ENCODE results near the gene C9orf153. TPM values are rescaled to one million over a fixed set of nuclear protein-coding genes. Genes with fewer than 3 reads are reported as not detected.
A peak's percentile ranks its signal among the peaks of the same experiment; 100 is the strongest.

C9orf153 gene
- polyA plus RNA-seq, 2 of the 4 experiments (the other 2 are of a cell fraction): 0.06 to 0.08 TPM

DNA sequence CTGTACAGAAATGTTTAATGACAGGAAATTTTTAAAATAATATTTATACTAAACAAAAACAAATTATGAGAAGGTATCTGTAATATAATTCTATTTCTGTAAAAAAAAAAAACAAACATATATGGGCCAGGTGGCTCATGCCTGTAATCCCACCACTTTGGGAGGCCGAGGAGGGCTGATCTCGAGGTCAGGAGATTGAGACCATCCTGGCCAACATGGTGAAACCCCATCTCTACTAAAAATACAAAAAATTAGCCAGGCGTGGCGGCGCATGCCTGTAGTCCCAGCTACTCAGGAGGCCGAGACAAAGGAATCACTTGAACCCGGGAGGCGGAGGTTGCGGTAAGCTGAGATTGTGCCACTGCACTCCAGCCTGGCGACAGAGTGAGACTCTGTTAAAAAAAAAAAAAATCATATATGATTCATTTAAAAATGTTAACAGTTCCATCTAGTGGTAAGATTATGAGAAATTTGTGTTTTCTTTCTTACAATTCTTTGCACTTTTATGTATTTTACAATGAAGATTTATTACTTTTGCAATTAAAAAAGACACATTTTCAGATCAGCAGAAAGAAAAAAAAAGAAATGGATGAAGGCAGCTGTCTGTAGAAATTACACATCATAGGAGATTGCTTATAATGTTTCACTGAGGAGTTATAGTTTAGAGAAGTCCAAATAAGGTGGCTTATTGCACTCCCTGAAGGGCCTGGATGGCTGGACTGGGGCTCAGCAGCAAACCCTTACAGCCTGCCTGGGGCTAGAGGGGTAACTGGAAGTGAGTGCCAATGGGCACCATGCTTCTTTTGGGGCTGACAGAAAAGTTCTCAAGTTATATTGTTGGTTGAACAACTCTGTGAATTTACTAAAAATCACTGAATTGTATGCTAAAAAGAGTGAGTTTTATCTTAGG is 20.3 kb downstream of the C9orf153 start:
- Histone ChIP-seq H3K4me3 (no peak overlapping the region), H3K9me3 (no peaks in the 10 kb centered on the region), H3K4me2 (peak overlapping the region; percentile 29; the same call in 1 of the 3 replicates), H3K4me1 (no peaks in the 10 kb centered on the region), H3K27ac (no peak overlapping the region)
- peak in 1 of 2 experiments; percentile 14 for DNase-seq (ENCODE audit: low read depth in 1 of 2, low spot score in 1 of 2)
- peak; percentile 72 for TF ChIP-seq SMC3 (IDR thresholded peaks at IDR 0.05)
- TF ChIP-seq SREBF2 (IDR thresholded peaks at IDR 0.05): no peak
- TF ChIP-seq, protein P1, sequence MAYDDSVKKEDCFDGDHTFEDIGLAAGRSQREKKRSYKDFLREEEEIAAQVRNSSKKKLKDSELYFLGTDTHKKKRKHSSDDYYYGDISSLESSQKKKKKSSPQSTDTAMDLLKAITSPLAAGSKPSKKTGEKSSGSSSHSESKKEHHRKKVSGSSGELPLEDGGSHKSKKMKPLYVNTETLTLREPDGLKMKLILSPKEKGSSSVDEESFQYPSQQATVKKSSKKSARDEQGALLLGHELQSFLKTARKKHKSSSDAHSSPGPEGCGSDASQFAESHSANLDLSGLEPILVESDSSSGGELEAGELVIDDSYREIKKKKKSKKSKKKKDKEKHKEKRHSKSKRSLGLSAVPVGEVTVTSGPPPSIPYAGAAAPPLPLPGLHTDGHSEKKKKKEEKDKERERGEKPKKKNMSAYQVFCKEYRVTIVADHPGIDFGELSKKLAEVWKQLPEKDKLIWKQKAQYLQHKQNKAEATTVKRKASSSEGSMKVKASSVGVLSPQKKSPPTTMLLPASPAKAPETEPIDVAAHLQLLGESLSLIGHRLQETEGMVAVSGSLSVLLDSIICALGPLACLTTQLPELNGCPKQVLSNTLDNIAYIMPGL (CRISPR knock-in tag; IDR thresholded peaks at IDR 0.05; ENCODE audit: borderline replicate concordance): no peak
- TF ChIP-seq NR3C1 (IDR thresholded peaks at IDR 0.05): no peak
- TF ChIP-seq RAD21 (conservative IDR thresholded peaks at IDR 0.05 in 1 of 2, IDR thresholded peaks at IDR 0.05 in 1 of 2): peak; percentile 50 to 71
- TF ChIP-seq HDAC2 (IDR thresholded peaks at IDR 0.05): no peak
- TF ChIP-seq, protein P2, sequence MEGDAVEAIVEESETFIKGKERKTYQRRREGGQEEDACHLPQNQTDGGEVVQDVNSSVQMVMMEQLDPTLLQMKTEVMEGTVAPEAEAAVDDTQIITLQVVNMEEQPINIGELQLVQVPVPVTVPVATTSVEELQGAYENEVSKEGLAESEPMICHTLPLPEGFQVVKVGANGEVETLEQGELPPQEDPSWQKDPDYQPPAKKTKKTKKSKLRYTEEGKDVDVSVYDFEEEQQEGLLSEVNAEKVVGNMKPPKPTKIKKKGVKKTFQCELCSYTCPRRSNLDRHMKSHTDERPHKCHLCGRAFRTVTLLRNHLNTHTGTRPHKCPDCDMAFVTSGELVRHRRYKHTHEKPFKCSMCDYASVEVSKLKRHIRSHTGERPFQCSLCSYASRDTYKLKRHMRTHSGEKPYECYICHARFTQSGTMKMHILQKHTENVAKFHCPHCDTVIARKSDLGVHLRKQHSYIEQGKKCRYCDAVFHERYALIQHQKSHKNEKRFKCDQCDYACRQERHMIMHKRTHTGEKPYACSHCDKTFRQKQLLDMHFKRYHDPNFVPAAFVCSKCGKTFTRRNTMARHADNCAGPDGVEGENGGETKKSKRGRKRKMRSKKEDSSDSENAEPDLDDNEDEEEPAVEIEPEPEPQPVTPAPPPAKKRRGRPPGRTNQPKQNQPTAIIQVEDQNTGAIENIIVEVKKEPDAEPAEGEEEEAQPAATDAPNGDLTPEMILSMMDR (IDR thresholded peaks at IDR 0.05): peak; percentile 51
- no peak for TF ChIP-seq ZFP36 (IDR thresholded peaks at IDR 0.05; ENCODE audit: borderline replicate concordance, partially characterized antibody)
- WGBS (ENCODE audit: missing lambda C conversion rate): 47% methylated on average over 10 of the region's 10 CpGs
- FAIRE-seq: no peak
- CTCF ChIA-PET: interaction anchor here (0.6 to 4.0 kb wide), 37 partner anchors 8 to 1558 kb away, joined by 3 to 26 read pairs (median 4); no protein-coding TSS in a partner anchor
- peak; percentile 54 to 79; a peak in 3 of 6 replicates for ATAC-seq
- POLR2A ChIA-PET: no interaction called here

DNA sequence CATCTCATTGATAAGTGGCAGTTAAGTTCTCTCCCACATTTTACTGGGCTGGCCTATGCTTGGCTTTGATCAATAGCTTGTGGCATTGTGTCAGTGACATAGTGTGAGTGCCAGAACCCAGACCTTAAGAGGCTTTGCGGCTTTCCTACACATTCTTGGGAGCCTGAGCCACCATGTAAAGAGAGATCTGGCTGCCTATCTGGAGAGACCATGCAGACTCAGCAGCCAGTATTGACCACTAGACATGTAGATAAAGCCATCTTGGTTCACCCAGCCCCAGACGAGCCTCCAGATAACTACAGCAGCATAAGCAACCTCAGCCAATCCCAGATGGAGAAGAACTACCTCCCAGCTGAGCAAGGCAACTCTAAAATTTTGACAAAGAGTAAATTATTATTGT is 28.6 kb downstream of the C9orf153 start:
- POLR2A ChIA-PET: no interaction called here
- FAIRE-seq (no peak), DNase-seq (ENCODE audit: low read depth in 1 of 2, low spot score in 1 of 2) (no peak), ATAC-seq (no peak)
- Histone ChIP-seq H3K4me2 (no peak overlapping the region), H3K4me1 (no peaks in the 10 kb centered on the region), H3K27ac (no peak overlapping the region), H3K4me3 (no peak overlapping the region), H3K9me3 (no peaks in the 10 kb centered on the region)
- no peak for TF ChIP-seq RNF2 (IDR thresholded peaks at IDR 0.05; ENCODE audit: borderline replicate concordance, low read depth)
- TF ChIP-seq FOXS1 (CRISPR knock-in tag; IDR thresholded peaks at IDR 0.05): no peak
- WGBS (ENCODE audit: missing lambda C conversion rate): 62% methylated on average over 2 of the region's 2 CpGs
- CTCF ChIA-PET: interaction anchor here (1.1 to 5.7 kb wide), 2 partner anchors 9 to 28 kb away, joined by 3 to 22 read pairs; no protein-coding TSS in a partner anchor

DNA sequence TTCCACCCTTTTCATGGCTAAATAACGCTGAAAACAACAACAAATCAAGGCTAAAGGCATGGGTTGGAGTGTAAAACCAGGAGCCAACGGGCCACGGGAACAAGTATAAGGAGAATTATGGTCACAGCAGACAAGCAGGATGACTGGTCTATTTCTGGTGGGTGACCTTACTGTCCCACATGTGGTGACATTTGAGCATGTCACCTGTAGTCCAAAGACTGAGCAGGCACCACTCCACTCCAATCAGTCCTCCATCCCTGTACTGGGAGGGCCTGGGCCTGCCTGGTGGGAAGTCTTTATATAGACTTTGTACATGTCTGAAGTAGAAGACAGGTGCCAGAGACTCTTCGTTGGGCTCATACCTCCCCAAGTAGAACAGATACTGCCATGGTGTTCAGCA is 36.8 kb downstream of the C9orf153 start:
- no peaks in the 10 kb centered on the region for H3K9me3 ChIP-seq
- ChIA-PET CTCF (interaction anchor here (3.7 kb wide), 1 partner anchor 21 kb away, joined by 20 read pairs; no protein-coding TSS in a partner anchor), POLR2A (no interaction called here)
- H3K4me3 ChIP-seq: no peak overlapping the region
- no peak overlapping the region for H3K4me2 ChIP-seq
- TF ChIP-seq RARB (CRISPR knock-in tag; IDR thresholded peaks at IDR 0.05) (no peak), RAD21 (conservative IDR thresholded peaks at IDR 0.05 in 1 of 2, IDR thresholded peaks at IDR 0.05 in 1 of 2) (no peak), ZSCAN20 (CRISPR knock-in tag; IDR thresholded peaks at IDR 0.05) (no peak), KDM1A (IDR thresholded peaks at IDR 0.05; ENCODE audit: low read depth) (no peak), CBX8 (IDR thresholded peaks at IDR 0.05) (no peak), CHD4 (IDR thresholded peaks at IDR 0.05; ENCODE audit: borderline replicate concordance) (no peak), MYC (IDR thresholded peaks at IDR 0.05; ENCODE audit: borderline replicate concordance, low read length) (no peak), PHF8 (IDR thresholded peaks at IDR 0.05; ENCODE audit: borderline replicate concordance, low read depth) (no peak), NFE2L2 (conservative IDR thresholded peaks at IDR 0.05; ENCODE audit: low read length) (no peak), SREBF2 (IDR thresholded peaks at IDR 0.05) (no peak), BHLHE40 (IDR thresholded peaks at IDR 0.05; ENCODE audit: low read depth, low read length) (no peak), HEYL (CRISPR knock-in tag; IDR thresholded peaks at IDR 0.05) (no peak)
- TF ChIP-seq, protein P3, sequence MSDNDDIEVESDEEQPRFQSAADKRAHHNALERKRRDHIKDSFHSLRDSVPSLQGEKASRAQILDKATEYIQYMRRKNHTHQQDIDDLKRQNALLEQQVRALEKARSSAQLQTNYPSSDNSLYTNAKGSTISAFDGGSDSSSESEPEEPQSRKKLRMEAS (IDR thresholded peaks at IDR 0.05): no peak
- TF ChIP-seq, protein P4, sequence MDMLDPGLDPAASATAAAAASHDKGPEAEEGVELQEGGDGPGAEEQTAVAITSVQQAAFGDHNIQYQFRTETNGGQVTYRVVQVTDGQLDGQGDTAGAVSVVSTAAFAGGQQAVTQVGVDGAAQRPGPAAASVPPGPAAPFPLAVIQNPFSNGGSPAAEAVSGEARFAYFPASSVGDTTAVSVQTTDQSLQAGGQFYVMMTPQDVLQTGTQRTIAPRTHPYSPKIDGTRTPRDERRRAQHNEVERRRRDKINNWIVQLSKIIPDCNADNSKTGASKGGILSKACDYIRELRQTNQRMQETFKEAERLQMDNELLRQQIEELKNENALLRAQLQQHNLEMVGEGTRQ (IDR thresholded peaks at IDR 0.05): no peak
- TF ChIP-seq, protein P5, sequence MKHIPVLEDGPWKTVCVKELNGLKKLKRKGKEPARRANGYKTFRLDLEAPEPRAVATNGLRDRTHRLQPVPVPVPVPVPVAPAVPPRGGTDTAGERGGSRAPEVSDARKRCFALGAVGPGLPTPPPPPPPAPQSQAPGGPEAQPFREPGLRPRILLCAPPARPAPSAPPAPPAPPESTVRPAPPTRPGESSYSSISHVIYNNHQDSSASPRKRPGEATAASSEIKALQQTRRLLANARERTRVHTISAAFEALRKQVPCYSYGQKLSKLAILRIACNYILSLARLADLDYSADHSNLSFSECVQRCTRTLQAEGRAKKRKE (CRISPR knock-in tag; IDR thresholded peaks at IDR 0.05; ENCODE audit: low read depth): no peak
- TF ChIP-seq, protein P6, sequence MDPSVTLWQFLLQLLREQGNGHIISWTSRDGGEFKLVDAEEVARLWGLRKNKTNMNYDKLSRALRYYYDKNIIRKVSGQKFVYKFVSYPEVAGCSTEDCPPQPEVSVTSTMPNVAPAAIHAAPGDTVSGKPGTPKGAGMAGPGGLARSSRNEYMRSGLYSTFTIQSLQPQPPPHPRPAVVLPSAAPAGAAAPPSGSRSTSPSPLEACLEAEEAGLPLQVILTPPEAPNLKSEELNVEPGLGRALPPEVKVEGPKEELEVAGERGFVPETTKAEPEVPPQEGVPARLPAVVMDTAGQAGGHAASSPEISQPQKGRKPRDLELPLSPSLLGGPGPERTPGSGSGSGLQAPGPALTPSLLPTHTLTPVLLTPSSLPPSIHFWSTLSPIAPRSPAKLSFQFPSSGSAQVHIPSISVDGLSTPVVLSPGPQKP (IDR thresholded peaks at IDR 0.05; ENCODE audit: low read depth, low read length): no peak
- no peak overlapping the region for H3K27ac ChIP-seq
- ATAC-seq: no peak
- no peak for DNase-seq (ENCODE audit: low read depth in 1 of 2, low spot score in 1 of 2)
- no peak for FAIRE-seq
- 49% methylated on average over 4 of the region's 4 CpGs for WGBS (ENCODE audit: missing lambda C conversion rate)
- no peaks in the 10 kb centered on the region for H3K4me1 ChIP-seq
